Suppressor macrophage treated with lipopolysaccharide for 4 hours (primary cell): ENCODE data around the gene ZNF185.

ENCODE experiments used
- DNase-seq: peaks from one replicate; pipeline ENCODE4 v3.0.0-alpha.2; 2020

ZNF185 gene

DNA sequence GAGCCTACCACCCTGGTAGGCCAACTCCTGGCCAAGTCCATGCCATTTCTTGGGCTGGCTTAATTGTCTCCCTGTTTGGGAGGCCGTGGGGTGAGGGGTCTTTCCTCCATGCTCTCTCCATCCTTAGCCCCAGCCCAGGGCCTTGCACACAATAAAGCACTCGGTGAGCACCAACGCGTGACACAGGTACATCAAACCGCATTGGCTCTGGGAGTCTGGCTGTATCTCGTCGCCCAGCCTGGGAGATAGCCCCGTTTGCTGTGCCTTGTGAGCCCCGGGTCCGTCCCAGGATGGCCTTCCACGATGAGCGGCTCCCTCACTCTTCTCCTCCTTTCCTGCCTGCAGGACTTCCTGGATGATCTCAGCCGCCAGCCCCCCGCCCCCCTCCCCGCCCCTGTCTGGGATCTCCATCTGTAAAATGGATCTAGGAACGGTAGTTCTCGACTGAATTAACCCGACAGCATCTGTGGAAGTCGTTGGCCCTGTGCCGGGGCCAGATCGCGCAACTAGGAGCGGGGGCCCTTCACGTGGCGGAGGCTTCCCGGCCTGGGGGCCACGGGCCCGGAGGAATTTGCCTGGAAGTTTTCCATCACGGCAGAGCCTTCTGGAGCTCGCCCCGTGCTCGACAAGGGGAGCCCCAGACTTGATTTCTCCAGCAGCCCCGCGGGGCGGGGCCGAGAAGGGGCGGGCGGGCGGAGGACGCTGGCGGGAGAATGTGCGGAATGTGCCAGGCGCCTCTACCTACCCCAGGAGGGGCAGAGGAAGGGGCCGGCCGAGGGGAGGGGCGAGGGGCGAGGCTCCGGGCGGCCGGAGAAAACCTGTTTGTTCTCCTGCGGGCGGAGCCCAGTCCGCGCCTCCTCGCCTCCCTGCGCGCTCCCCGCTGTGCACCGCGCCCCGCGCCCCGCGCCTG lies at the start of gene ZNF185:
ZNF185 (plus strand) TSS at position 846 of the 910 bp plus-strand sequence. CDS start 16,423 bp downstream, outside the sequence.
- DNase-seq, result no peak

DNA sequence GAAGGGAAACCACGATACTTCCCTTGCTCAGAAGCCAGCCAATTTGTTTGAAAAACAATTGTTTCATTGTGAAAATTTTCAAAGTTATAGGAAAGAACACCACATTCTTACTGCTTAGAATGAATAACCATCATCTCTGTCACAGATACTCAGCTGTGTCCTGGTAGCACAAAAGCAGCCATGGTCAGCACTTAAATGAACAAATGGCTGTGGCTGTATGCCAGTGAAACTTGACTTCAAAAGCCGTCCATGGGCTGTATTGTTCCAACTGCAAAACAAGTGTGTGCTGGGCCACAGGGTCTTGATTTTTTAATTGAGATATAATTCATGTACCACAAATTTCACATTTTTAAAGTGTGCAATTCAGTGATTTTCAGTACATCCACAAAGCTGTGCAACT lies 47.4 kb upstream of the ZNF185 start:
- no peak for DNase-seq

DNA sequence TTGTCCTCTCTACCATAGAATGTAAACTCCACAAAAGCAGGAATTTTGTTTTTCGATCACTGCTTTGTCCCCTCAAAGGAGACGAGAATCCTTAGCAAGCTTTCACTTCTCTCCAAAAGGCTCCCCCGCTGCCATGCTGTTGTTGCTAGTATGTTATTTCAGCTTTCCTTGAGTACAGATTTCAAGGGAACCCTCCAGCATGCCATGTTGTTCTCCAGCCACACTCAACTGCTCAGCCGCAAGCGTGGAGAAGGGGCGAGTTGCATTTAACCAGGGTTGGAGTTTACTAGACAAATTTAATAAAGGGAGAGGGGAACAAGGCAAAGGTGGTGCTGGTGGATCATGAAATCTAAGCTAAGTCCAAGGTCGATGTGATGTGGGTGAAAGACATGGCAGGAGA lies 43.9 kb upstream of the ZNF185 start:
- no peak for DNase-seq

DNA sequence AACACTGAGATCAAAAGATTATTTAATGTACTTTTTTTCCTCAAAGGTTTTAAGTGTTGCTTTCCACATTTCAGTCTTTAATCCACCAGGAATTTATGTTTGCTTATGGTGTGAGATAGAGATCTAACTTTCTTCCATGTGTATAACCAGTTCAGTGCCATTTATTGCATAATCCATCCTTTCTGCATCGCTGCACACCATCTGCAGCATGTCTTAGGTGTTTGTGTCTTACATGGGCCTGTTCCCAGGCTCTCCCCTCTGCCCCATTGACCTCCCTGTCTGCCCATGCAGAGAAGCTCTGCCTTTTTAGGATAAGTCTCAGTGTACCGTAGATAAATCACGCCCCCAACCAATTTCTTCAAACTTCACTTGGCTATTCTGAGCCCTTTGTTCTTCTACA lies 36.8 kb upstream of the ZNF185 start:
- DNase-seq, result no peak

DNA sequence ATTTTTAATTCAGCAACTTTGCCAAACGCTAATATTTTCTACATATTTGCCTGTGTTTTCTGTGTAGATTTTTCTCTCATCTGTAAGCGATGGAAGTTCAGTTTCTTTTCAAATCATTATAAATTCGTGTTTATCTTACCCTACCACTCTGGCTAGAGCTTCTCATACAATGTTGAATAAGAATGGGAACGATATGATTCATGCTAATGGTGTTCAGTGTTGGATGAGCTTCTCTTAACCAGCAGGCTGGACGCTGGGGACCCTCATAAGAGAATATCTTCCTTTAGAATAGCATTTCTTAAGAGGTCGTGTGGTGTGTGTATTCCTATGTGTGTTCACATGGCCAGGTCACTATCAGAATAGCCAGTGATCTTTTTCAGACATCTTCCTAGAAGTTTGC lies 36.0 kb upstream of the ZNF185 start:
- DNase-seq, result no peak

DNA sequence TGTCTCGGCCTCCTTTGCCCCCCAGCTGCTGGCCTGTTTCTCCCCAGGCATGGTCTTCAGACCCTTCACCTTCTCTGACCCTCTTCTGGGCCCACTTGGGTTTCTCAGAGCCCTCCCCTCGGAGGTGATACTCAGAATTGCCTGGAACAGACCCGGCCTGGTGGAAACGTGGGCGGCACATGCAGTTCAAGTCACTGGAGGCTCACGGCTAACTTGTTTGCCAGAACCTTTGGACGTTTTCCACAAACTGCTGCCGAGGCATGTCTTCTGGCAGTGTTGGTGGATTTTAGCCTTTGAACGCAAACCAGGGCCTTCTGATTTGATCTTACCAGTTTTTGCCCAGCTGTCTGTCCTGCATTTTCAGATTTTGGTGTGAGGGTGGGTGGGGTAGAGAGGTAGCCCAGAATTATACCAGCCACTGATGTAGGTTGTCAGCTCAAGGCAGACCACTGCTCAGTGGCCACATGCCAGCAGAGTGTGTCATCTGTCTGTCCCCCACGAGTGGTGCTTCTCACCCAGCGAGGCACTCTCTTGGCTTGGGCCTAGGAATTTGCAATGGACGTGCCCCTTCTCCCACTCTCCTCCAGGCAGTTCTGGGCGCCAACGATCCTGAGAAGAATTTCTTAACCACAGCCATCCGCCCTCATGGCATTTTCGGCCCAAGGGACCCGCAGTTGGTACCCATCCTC lies 32.5 kb upstream of the ZNF185 start:
- DNase-seq, result no peak

DNA sequence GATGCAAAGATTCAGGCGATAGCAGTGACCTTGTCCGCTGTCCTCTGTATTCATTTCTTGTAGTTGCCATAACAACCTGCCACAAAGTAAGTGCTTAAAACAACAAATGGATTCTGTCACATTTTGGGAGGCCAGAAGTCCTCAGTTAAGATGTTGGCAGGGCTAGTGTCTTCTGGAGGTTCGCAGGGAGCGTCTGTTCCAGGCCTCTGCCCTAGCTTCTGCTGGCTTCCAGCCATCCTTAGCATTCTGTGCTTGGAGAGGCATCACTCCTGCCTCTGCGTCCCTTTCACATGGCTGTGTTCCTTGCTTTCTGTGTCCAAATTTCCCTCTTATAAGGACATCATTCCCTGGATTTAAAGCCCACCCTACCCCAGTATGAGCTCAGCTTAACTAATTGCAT lies 31.5 kb upstream of the ZNF185 start:
- DNase-seq, result no peak

DNA sequence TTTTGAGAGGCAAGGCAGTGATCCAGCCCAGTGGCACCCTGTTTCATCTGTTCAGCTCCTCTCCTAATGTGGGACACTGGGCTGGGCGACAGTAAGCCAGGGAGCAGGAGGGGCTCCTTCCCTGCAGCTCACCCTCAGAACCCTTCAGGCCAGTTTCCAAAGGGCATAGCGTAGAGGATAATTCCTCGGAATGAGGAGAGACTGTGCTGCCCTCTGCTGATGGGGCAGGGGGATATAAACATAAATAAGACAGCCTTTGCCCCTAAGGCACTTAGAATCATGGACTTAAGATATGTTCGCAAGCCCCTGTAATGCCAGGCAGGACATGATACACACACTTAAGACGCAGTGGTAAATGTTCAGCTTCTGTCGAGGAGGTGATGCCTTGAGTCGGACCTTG lies 27.9 kb upstream of the ZNF185 start:
- no peak for DNase-seq

DNA sequence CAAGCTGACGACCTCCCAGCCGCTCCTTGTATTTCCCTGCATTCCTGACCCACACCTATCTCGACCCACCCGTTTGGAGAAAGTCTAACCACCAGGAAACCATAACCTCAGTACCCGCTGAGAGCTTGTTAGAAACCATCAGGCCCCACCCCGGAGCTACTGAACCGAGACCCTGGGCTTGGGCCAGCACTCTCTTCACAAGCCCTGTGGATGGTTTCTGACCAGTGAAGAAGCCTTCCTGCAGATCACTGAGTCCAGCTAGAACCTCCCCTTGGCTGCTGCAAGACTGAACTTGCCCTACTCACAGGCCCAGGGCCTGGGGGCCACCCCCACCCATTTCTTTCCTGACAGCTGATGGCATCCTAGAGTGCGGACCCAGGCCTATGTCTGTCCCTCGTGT lies 26.6 kb upstream of the ZNF185 start:
- no peak for DNase-seq

DNA sequence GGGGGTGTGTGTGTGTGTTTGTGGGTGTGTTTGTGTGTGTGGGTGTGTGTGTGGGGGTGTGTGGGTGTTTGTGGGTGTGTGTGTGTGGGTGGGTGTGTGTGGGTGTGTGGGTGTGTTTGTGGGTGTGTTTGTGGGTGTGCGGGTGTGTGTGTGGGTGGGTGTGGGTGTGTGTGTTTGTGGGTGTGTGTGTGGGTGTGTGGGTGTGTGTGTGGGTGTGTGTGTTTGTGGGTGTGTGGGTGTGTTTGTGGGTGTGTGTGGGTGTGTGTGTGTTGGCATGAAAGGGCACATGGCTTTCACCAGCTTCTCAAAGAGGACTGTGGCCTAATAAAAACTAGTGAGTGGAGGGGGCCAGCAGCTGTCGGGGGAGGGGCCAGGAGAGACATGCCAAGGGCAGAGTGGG lies 25.3 kb upstream of the ZNF185 start:
- no peak for DNase-seq

DNA sequence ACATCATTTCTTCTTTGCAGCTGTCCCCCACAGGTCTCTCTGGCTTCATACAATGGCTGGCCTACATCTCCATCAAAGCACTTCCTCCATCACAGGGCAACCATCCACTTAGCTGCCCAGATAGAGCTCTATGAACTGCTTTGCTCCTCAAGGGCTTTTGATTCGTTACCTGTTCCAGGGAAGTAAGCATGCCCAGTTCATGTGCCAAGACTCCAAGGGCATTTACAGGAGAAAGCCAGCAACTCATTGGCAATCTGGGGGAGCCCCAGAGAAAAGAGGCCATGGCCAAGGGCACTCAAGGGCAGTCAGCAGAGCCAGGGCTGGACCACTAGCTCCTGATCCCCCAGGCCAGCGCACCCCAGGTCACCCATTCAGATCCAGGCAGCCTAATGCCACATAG lies 24.5 kb upstream of the ZNF185 start:
- no peak for DNase-seq

DNA sequence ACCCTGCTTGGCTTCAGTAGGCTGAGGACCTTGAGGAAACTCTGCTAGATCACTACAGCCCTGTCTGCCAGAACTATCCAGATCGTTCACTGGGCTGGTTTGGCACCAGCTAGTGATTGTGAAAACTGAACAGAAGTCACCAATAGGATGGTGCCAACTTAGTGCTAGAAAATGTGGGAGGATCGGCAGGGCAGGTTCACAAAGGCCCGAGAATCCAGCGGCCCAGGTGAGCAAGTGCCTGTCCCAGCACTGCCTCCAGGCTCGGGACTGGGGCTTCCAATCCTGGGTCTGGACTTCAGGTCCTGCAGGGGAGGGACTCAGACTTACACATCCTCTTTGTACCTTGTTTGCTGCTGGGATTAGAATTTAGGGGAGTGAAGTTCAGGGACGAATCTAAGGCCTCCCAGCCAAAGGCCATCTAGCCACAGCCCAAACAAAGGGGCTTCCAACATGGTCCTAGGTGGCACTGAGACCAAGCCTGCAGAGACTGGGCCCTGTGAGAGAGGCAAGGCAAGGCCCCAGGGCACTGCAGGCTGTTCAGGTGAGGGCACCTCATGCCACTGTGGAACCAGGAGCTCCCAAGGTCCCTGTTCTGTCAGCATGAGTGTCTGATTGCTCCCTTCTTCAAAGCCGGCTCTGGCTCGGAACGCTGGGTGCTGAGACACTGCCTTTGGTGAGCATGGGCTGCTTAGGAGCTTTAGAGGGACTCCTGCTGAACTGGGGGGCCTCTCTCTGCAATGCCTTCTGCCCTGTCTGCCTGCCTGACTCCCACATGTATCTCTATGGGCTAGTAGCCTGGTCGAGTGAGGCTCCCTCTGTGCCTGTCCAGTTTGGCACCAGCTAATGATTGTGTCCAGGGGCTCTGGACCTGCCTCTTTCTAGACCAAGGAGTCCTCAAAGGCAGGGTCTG lies 20.7 kb upstream of the ZNF185 start:
- no peak for DNase-seq

DNA sequence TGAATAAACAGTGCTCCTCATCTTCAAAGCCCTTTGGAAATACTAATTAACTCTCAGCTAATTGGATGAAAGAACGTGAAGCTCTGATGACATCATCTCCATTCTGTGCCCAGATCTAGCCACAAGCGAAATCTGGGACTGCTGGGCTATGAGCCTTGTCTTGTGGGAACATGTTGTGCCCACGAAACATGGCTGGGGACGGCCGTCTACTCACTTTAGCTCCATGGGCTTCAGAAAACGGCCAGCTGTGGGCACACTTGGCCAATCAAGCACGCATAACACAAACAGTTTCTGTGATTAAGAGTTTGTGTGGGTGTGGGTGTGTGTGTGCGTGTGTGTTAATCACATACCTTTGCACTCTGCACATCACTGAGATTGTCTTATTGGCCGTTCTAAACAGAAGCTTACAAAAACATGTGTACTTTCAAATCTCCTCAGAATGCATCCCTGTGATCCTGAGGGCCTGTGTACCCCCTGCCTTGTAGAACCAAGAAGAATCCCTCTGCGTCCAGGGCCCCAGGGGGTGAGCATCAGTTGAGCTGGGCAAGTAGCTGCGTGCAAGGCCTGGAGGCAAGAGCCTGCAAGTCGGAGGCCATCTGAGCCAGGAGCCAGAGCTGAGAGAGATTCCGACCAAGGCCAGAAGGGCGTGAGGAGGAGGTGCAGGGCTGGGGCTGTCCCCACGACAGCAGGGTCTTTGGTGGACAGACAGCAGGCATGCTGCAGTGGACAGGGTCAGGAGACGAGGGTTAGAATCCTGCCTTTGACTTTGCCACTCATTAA lies 18.7 kb upstream of the ZNF185 start:
- no peak for DNase-seq

DNA sequence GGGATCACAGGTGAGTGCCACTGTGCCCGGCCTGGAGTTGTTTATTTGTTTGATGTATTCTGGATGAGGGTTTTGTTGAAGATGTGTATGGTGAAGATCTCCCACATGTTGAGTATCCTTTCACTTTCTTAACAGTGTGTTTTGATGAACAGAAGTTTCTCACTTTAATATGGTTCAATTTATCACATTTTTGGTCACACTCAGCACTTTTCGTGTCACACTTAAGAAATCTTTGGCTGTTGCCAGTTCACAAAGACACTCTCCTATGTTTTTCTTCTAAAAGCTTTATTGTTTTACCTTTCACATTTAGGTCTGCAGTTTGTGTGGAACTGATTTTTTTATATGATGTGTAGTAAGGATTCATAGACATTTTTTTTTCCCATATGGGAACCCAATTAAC lies 16.6 kb upstream of the ZNF185 start:
- no peak for DNase-seq

DNA sequence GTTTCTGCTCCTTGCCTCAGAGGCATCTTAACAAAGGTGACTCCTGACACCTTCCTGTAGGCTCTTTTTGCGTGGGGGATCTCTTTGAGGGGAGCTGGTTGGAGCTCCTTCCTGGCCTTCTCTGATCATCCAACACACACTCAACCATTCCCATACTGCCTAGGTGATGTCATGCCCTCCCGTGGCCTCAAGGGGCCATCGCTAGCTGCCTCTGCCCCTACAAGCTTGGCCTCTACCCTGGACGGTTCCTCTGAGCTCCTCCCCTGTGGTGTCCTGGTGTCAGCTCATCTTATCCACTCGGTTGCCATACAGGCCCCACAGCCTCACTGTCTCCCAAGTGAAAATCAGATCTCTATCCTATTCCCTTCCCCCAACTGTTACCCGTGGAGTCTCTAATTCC lies 13.7 kb upstream of the ZNF185 start:
- no peak for DNase-seq

DNA sequence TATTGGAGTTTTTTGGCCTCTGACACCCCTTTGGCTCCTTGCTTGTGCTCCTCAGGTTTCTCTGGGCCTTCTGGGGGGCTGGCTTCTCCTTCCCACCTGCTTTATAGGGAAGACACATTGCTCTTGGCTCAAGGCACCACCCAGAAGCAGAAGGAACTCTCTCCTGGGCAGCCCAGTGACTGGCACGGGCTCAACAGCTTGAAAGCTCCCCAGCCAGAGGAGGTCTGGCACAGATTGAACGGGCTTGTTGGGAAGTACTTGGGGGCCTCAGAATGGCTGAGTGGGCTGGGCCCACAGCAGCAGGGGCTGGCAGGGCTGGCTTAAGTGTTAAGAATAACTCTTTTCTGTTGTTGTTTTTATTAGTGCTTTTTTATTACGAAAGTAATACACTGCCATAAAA lies 11.2 kb upstream of the ZNF185 start:
- DNase-seq, result no peak

DNA sequence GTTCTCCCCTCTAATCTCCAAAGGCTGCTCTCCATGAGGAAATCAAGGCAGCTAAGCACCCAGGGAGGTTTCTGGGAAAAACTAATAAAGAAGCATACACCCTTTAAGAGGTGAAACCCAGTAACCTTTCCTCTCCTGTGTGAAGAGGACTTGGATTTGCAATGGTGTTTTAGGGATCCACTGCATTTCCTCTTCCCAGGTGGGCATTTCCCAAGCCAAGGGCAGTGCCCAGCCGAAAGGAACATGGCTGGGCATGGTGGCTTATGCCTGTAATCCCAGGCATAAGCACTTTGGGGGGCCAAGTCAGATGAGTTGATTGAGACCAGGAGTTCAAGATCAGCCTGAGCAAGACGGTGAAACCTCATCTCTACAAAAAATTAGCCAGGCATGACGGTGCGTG lies 5.4 kb upstream of the ZNF185 start:
- no peak for DNase-seq

DNA sequence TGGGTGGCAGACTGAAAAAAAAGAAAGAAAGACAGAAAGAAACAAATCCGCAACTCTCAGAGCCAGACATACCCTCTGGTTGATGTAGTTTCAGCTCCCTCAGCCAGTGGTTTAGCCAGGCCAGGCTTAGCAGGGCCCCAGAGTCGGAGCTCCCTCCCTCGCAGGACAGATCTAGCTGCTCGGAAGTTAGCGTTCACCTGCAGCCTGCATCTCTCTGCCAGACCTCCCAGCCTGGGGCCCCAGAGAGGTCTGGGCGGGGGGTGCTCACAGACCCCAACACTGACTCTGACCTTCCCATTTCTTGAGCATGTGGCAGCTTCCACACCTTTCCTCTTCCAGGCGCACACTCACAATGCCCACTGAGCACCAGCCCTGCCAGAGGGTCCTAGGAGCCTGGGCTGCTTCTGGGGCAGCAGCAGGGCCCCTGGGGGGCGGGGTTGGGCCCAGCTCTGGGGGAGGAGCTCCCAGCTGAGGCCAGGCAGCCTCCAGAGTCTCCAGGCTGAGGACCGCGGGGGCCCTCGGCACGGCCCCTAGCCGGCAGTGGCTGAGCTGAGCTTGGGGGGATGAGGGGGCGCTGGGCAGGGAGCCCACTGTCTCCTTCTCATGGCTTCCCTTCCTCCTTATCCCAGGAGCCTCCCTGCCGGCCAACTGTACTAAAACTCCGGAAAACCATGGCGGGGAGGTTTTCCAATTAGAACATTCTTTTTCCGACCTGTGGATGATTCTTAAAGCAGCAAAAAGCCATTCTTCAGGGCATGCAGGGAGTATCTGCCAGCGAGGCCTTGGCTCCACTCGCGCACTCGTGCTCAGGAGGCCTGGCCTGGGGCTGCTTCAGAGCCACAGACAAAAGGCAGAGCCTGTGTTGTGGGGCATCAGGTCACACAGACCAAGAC lies 4.6 kb upstream of the ZNF185 start:
- DNase-seq, result no peak

DNA sequence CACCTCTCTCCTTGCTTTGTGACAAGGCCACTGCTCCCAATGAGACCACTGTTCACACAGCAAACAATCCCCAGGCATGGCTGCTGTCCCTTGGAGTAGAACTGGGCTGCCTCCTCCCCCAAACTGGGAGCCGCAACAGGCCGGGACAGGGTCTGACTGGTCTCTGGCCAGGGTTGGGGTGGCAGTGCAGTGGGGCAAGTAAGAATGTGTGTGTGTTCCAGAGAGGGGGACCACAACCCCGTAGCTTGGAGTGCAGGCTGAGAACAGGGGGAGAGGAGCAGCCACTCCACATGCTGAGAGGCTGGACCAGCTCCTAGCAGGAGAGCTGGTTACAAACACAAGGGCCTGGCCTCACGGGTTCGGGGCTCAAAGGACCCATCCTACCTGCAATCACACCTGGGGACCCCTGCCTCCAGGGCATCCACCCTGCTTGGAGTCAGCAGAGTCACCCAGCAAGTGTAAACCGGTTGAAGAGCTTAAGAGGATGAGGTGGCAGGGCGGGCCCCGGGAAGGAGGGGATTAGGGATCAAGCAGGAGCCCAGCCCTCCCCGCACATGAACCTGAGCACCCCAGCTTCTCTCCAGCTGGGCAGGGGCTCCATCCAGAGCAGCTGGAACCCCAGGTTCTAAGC lies 3.8 kb upstream of the ZNF185 start:
- no peak for DNase-seq

DNA sequence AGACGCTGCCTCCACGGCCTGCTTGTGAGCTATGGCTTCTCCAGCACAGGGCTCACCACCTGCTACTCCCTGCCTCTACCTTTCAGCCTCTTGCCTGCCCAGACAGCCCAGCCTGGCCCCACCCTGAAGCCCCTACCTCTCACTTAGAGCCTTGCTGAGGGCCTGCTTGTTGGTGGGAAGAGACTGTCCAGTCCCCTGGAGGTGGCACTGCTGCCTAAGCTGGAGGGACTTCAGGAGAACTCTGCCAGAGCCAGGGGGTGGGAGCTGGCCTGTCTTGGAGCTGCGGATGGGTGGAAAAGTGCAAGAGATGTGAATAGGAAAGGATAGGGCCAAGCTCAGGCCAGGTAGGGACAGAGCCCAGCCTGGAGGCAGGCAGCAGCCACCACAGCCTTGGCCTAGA lies 2.7 kb upstream of the ZNF185 start:
- DNase-seq, result no peak
